VCaP (cell line): ENCODE data around the gene SCAND1.
"Not testable (repeated sequence)": the region's sequence is repeated elsewhere in the genome, so short reads cannot be mapped to it uniquely, and the experiment has no call there.

Experiments used
- H3K27ac ChIP-seq: fragments of 450-650 bp; 2 replicates; pipeline ENCODE4 v1.5.1; 2017
- CTCF ChIP-seq: fragments of 450-650 bp; conservative IDR thresholded peaks from 2 replicates; pipeline ENCODE4 v1.5.1; 2017; ENCODE audit warnings: mild to moderate bottlenecking, moderate library complexity

Gene SCAND1

GRCh38 chr20:35974256-35974655 is 20.0 kb upstream of the SCAND1 start:
- no peak for TF ChIP-seq CTCF
- H3K27ac ChIP-seq: no peak overlapping the region

DNA sequence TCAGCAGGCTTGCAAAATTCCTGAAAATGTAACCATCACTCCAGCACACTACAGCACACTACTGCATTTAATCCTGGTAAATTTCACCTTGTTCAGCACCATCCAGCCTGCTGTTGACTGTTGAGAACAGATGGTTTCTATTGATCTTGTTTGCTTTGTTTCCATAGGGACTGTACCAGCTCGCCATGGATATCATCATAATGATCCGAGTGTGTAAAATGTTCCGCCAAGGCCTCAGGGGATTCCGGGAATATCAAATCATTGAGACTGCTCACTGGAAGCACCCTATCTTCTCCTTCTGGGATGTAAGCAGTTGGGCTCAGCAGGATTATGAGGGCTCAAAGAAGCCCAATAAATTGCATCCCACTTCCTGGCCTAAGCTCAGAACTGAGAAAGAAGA is 18.2 kb upstream of the SCAND1 start:
- no peak overlapping the region for H3K27ac ChIP-seq
- no peak for TF ChIP-seq CTCF

GRCh38 chr20:35971981-35972380 is 17.7 kb upstream of the SCAND1 start:
- no peak overlapping the region for H3K27ac ChIP-seq
- no peak for TF ChIP-seq CTCF

- TF ChIP-seq CTCF: no peak
- H3K27ac ChIP-seq: no peak overlapping the region
Measured at GRCh38 chr20:35968930-35969329, 14.6 kb upstream of the SCAND1 start.

GRCh38 chr20:35967979-35968640 is 13.8 kb upstream of the SCAND1 start, which contains the start of gene CNBD2:
TSS of gene CNBD2 (plus strand) at chr20:35968590. CDS start at chr20:35968763, 173 bp downstream.
- no peak for TF ChIP-seq CTCF
- no peak within 1 kb of the TSS for H3K27ac ChIP-seq

GRCh38 chr20:35963878-35964277 is 9.6 kb upstream of the SCAND1 start:
- H3K27ac ChIP-seq: no peak overlapping the region
- no peak for TF ChIP-seq CTCF

- H3K27ac ChIP-seq: not testable (repeated sequence)
Measured at GRCh38 chr20:35959291-35959690, 5.0 kb upstream of the SCAND1 start.

GRCh38 chr20:35956616-35957015 is 2.3 kb upstream of the SCAND1 start:
- TF ChIP-seq CTCF: no peak

More at GRCh38 chr20:35956616-35957015, 2.3 kb upstream of the SCAND1 start:
- H3K27ac ChIP-seq: no peak overlapping the region
